Measurements from ENCODE around the gene GLS.
A peak's percentile ranks its signal among the peaks of the same experiment; 100 is the strongest.
"Not testable (repeated sequence)": the region's sequence is repeated elsewhere in the genome, so short reads cannot be mapped to it uniquely, and the experiment has no call there.

GLS gene

GRCh38 chr2:190938771-190939335 lies 58.2 kb downstream of the GLS start:
- no peak for DNase-seq

- no peak for DNase-seq
These were observed 59.8 kb downstream of the GLS start for GRCh38 chr2:190940454-190940853.

- DNase-seq, result no peak
These were observed 61.0 kb downstream of the GLS start for GRCh38 chr2:190941571-190941970.

- no peak for DNase-seq
These were observed 62.1 kb downstream of the GLS start for GRCh38 chr2:190942697-190943096.

- no peak for DNase-seq
These were observed 63.1 kb downstream of the GLS start for GRCh38 chr2:190943706-190944105.

- DNase-seq, result no peak
These were observed 66.5 kb downstream of the GLS start for GRCh38 chr2:190947141-190947540.

GRCh38 chr2:190947711-190948251 lies 67.2 kb downstream of the GLS start:
- peak; percentile 47 for DNase-seq

- DNase-seq, result no peak
These were observed 68.0 kb downstream of the GLS start for GRCh38 chr2:190948671-190949070.

GRCh38 chr2:190950566-190950991 lies 70.0 kb downstream of the GLS start:
- DNase-seq, result no peak

- no peak for DNase-seq
These were observed 72.6 kb downstream of the GLS start for GRCh38 chr2:190953257-190953656.

GRCh38 chr2:190959911-190960788 lies 79.5 kb downstream of the GLS start:
- no peak for DNase-seq

- not testable (repeated sequence) for DNase-seq
These were observed 80.5 kb downstream of the GLS start for GRCh38 chr2:190961117-190961516.

- no peak for DNase-seq
These were observed 81.4 kb downstream of the GLS start for GRCh38 chr2:190961918-190962487.

GRCh38 chr2:190963088-190963487 lies 82.5 kb downstream of the GLS start:
- no peak for DNase-seq

GRCh38 chr2:190964170-190964795 lies 83.7 kb downstream of the GLS start:
- DNase-seq, result no peak

- no peak for DNase-seq
These were observed 85.1 kb downstream of the GLS start for GRCh38 chr2:190965580-190966222.

- DNase-seq, result no peak
These were observed 87.9 kb downstream of the GLS start for GRCh38 chr2:190968522-190968921.

GRCh38 chr2:190970160-190970559 lies 89.5 kb downstream of the GLS start:
- DNase-seq, result no peak

- DNase-seq, result no peak
These were observed 90.4 kb downstream of the GLS start for GRCh38 chr2:190970873-190971506.

GRCh38 chr2:190972213-190972612 lies 91.6 kb downstream of the GLS start:
- no peak for DNase-seq

- DNase-seq, result no peak
These were observed 92.2 kb downstream of the GLS start for GRCh38 chr2:190972846-190973245.

- DNase-seq, result no peak
These were observed 92.6 kb downstream of the GLS start for GRCh38 chr2:190973262-190973661.

Measured in central memory CD4-positive, alpha-beta T cell (primary cell).